ENCODE measurements around the gene FBXO3.

GRCh38 chr11:33703234-33703633, 71.1 kb downstream of the FBXO3 start:
- TF ChIP-seq CTCF (IDR thresholded peaks at IDR 0.05; ENCODE audit: low read depth, low read length) (no peak), MAX (IDR thresholded peaks at IDR 0.05; ENCODE audit: low read depth, low read length) (no peak), POLR2A (IDR thresholded peaks at IDR 0.05; ENCODE audit: extremely low read depth, insufficient read length) (no peak), MYC (IDR thresholded peaks at IDR 0.05; ENCODE audit: low read depth, low read length) (no peak)
